Pancreas (tissue), 10 donors: ENCODE data around the gene ZRSR2. TPM values are rescaled to one million over a fixed set of nuclear protein-coding genes. Genes with fewer than 3 reads are reported as not detected.

ENCODE experiments used
- ATAC-seq, 4 donors: fragments of 200-7000 bp; cut with Tn5 transposase; one replicate each; pipeline versions ENCODE4 v1.8.0 to v1.9.1; 2020; ENCODE audit warnings: mild to moderate bottlenecking in 4 of 4, moderate library complexity in 4 of 4
- DNase-seq, 6 donors: peaks; one replicate each; pipeline ENCODE4 v3.0.0-alpha.2; 2020
- FAIRE-seq: peaks from 2 replicates; lab custom pipeline; 2012; peaks lifted over from hg19 to GRCh38; lab: Jason Lieb, UNC
- H3K27ac ChIP-seq, 4 donors: fragments of 200-600 bp; sonication (generic); 1 replicate in 3 of 4; 2 replicates in 1 of 4; pipeline versions ENCODE4 v1.5.0 to v1.8.0; 2020
- H3K27me3 ChIP-seq, 4 donors: fragments of 200-600 bp; one replicate each; pipeline ENCODE4 v1.8.0; 2021
- H3K36me3 ChIP-seq, 3 donors: fragments of 200-600 bp; sonication (generic) in 1 of 3; one replicate each; pipeline versions ENCODE4 v1.5.0 to v1.8.0; 2020 to 2021
- H3K4me1 ChIP-seq, 3 donors: fragments of 200-600 bp; one replicate each; pipeline ENCODE4 v1.8.0; 2021
- H3K4me3 ChIP-seq, 4 donors: fragments of 200-600 bp; sonication (generic) in 2 of 4; one replicate each; pipeline versions ENCODE4 v1.5.0 to v1.8.0; 2020 to 2021
- H3K9me3 ChIP-seq, 4 donors: fragments of 200-600 bp; one replicate each; pipeline ENCODE4 v1.8.0; 2021
- WGBS, 2 donors: extraction: QIAGEN DNeasy Blood & Tissue Kit; methylation state at CpG; one replicate each; pipeline ENCODE4 v1.1.7; 2013; 5-methylcytosine and 5-hydroxymethylcytosine counted together
- intact Hi-C, 3 donors: fragments of 100-400 bp; cut with DNase I; formaldehyde crosslinking; loops; one replicate each; pipeline versions ENCODE4 v1.11.1 to v1.14.2; 2022
- polyA plus RNA-seq, 2 donors: library from polyadenylated mRNA; stranded (reverse); fragments of 200-250 nt; gene quantifications; one replicate each; pipeline ENCODE4 v1.2.3, GENCODE V29; 2013
- total RNA-seq, 6 donors: library from RNA; stranded (reverse); fragmentation: NEBNext Ultra II Directional in 4 of 6; extraction: Animal tissue kit (Norgen Biotek cat#: 25700) in 4 of 6; gene quantifications; one replicate each; pipeline versions ENCODE4 v1.2.1 to v1.2.4, GENCODE V29; 2021 to 2023
- TF ChIP-seq, protein P1 (sequence below), 4 donors: fragments of 200-600 bp; sonication (generic) in 3 of 4; IDR thresholded peaks; one replicate each; pipeline versions ENCODE4 v1.5.0 to v1.8.0; 2021; ENCODE audit warnings: antibody characterized with exemption in 4 of 4
- donor health status: healthy with polysubstance abuse.
- donor health status: DM: no; HTN: no; CAD: no; lungs with moderate emphysema.
- donor health status: DM: no; HTN: no; CAD: no.
- donor health status: control.
- donor health status: control.
- donor health status: Bipolar disorder and iron deficiency.
- donor health status: DM: yes; HTN: yes; CAD: no.
- donor health status: DM: no; HTN: no; CAD: no.
- donor health status: DM: no; HTN: no; CAD: no.
- donor health status: DM: yes; HTN: yes; CAD: no.

ZRSR2 gene
- total and polyA plus RNA-seq, 8 donors, result 3.0 to 33.1 (median 5.1) TPM

DNA sequence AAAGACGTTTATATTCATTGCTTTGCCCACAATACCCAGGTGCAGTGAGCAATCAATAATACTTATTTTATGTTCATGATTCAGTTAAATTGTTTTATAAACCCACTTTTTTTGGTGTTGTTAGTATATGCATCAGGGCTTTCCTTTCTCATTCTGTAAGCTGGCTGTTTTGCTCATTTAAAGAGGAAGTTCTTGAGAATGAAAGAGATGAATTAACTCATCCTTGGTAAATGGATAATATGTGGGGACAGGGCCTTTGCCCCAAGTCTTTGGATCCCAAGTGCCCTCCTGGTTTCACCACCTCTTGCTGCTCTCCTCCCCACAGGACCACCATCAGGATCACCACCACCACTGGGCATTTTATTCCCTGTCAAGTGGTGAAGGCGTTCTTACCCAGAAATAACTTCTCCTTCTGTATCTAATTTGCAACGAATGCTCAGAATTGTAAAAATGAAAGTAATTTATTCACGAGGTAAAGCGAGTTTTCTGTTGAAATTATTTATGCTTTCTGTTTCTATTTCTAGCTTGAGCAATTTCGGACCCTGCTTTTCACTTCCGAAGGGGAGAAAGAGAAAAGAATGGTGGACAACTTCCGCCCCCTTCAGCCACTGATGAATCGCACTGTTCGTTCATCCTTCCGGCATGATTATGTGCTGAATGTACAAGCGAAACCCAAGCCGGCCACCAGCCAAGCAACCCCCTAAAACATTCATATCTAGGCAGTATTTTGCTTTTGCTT lies 8.2 kb upstream of the ZRSR2 start:
- DNase-seq, result no peak
- no peak overlapping the region for H3K4me3 ChIP-seq
- ATAC-seq, result no peak

DNA sequence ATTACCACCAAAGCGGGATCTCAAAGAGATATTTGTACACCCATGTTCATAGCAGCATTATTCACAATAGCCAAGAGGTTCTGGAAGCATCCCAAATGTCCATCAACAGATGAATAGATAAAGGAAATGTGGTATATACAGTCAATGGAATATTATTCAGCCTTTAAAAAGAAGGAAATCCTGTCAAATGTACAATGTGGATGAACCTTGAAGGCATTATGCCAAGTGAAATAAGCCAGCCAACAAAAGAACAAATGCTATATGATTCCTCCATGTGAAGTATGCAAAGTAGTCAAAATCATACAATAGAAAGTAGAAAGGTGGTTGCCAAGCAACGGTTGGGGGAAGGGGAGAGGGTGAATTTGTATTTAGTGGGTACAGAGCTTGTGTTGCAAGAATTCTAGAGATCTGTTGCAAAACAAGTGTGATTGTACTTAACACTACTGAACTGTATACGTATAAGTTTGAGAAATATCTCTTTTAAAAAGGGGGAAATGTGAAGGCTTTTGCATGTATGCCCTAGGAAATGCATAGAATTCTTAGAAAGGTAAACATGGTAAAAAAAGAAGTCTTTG lies 5.0 kb upstream of the ZRSR2 start:
- WGBS, 2 donors, result 92 to 98% methylated on average over 3 of the region's 3 CpGs
- FAIRE-seq, result no peak
- H3K27me3 ChIP-seq, result no peaks in the 10 kb centered on the region
- TF ChIP-seq, protein P1, sequence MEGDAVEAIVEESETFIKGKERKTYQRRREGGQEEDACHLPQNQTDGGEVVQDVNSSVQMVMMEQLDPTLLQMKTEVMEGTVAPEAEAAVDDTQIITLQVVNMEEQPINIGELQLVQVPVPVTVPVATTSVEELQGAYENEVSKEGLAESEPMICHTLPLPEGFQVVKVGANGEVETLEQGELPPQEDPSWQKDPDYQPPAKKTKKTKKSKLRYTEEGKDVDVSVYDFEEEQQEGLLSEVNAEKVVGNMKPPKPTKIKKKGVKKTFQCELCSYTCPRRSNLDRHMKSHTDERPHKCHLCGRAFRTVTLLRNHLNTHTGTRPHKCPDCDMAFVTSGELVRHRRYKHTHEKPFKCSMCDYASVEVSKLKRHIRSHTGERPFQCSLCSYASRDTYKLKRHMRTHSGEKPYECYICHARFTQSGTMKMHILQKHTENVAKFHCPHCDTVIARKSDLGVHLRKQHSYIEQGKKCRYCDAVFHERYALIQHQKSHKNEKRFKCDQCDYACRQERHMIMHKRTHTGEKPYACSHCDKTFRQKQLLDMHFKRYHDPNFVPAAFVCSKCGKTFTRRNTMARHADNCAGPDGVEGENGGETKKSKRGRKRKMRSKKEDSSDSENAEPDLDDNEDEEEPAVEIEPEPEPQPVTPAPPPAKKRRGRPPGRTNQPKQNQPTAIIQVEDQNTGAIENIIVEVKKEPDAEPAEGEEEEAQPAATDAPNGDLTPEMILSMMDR (IDR thresholded peaks at IDR 0.05), result no peak
- H3K4me1 ChIP-seq, result peaks cover 0 to 5% (median 4%) of the 10 kb centered on the region in 3 donors
- no peak overlapping the region for H3K4me3 ChIP-seq
- H3K36me3 ChIP-seq, result peaks cover 0 to 8% (median 0%) of the 10 kb centered on the region in 3 donors
- no peaks in the 10 kb centered on the region for H3K9me3 ChIP-seq
- DNase-seq, result no peak
- no peak for ATAC-seq
- intact Hi-C loops, result no loop called here
- no peak overlapping the region for H3K27ac ChIP-seq

More for the DNA sequence above, 8.2 kb upstream of the ZRSR2 start:
- WGBS, 2 donors, result 79 to 94% methylated on average over 13 of the region's 13 CpGs
- TF ChIP-seq, protein P1 (IDR thresholded peaks at IDR 0.05), result no peak
- FAIRE-seq, result no peak
- H3K4me1 ChIP-seq, result no peaks in the 10 kb centered on the region
- H3K36me3 ChIP-seq, result peaks cover 0 to 16% (median 0%) of the 10 kb centered on the region in 3 donors
- no peaks in the 10 kb centered on the region for H3K9me3 ChIP-seq
- intact Hi-C loops, result no loop called here
- H3K27ac ChIP-seq, result no peak overlapping the region
- no peaks in the 10 kb centered on the region for H3K27me3 ChIP-seq

DNA sequence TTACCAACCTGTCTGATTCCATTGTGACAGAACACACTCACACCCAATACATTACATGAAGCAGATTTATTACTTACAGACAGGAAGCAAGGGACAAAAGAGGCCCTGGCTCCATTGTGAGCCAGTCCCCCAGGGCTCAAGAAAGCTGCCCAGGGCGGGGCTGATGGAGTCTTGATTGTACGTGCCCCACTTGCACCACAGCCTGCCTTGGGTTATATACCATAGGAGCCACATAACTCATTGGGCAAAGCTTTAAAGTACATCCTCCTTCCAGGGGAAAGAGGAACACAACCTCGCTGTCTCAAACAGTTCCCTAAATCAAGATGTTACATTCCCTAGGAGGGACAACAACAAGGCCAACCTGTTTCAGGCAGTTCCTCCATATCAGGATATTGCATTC lies 3.4 kb upstream of the ZRSR2 start:
- 66 to 85% methylated on average over 3 of the region's 3 CpGs for WGBS, 2 donors
- DNase-seq (no peak), ATAC-seq (no peak), FAIRE-seq (no peak)
- Histone ChIP-seq H3K27ac (no peak overlapping the region), H3K4me1 (peaks cover 0 to 10% (median 8%) of the 10 kb centered on the region in 3 donors), H3K27me3 (no peaks in the 10 kb centered on the region), H3K4me3 (no peak overlapping the region), H3K9me3 (no peaks in the 10 kb centered on the region), H3K36me3 (peaks cover 0 to 8% (median 0%) of the 10 kb centered on the region in 3 donors)
- intact Hi-C loops, result no loop called here
- TF ChIP-seq, protein P1 (IDR thresholded peaks at IDR 0.05), result no peak

DNA sequence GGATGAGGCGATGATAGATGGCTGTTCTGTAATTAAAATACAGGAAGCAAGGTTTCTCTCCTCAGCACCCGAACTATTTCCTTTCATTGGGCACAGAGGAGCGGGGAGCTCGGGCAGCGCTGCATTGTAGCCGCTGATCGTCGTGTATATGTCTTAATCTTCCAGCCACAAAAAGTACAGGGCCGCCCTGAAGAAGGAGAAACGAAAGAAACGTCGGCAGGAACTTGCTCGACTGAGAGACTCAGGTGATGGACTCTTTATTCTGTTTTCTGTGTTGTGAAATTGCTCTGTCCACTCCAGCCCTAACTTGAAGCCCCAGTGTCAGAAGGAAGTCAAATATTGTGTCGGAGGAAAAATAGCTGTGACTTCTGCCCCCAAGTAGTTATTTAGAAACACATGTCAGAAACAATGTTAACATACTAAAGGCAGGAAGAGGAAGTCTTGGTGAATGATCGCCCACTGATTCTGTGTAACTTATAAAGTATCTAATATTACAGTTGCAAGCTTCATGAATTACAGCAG lies 546 bp downstream of the ZRSR2 start:
- H3K9me3 ChIP-seq, result no peaks in the 10 kb centered on the region
- ATAC-seq (peak; percentile 8 to 46 (median 30)), DNase-seq (no peak), FAIRE-seq (no peak)
- 0 to 2% methylated on average over 15 of the region's 15 CpGs for WGBS, 2 donors
- peaks cover 3 to 10% (median 8%) of the 10 kb centered on the region in 3 donors for H3K4me1 ChIP-seq
- no peaks in the 10 kb centered on the region for H3K27me3 ChIP-seq
- TF ChIP-seq, protein P1 (IDR thresholded peaks at IDR 0.05), result no peak
- intact Hi-C loops, result no loop called here
- H3K27ac ChIP-seq, result peak overlapping the region; percentile 40 to 81 (median 60)
- H3K36me3 ChIP-seq, result no peaks in the 10 kb centered on the region
- H3K4me3 ChIP-seq, result peak overlapping the region; percentile 61 to 81 (median 69)
